Natural killer cell (primary cell): ENCODE measurements around the gene NCS1. TPM values are rescaled to one million over a fixed set of nuclear protein-coding genes. Genes with fewer than 3 reads are reported as not detected.

Experiments
- ATAC-seq, 3 donors: fragments of 150-1000 bp in 2 of 3; fragments of 200-7000 bp in 1 of 3; cut with Tn5 transposase; 1 replicate in 1 of 3; 2 replicates in 2 of 3; pipeline ENCODE4 v1.10.0; 2021; ENCODE audit warnings: mild to moderate bottlenecking in 2 of 3, moderate library complexity in 2 of 3
- DNase-seq, 2 donors: peaks; one replicate each; pipeline versions ENCODE4 v3.0.0 to v3.0.0-alpha.2; 2013 to 2021; ENCODE audit warnings: mixed read lengths in 1 of 2
- H3K27ac ChIP-seq: one replicate; pipeline ENCODE4 v1.5.1; 2013; ENCODE audit warnings: mild to moderate bottlenecking, low read length
- H3K27me3 ChIP-seq: one replicate; pipeline ENCODE4 v1.6.1; 2013; ENCODE audit warnings: low read length; ENCODE audit not compliant: control insufficient read depth, insufficient read depth
- H3K36me3 ChIP-seq: one replicate; pipeline ENCODE4 v1.6.1; 2013; ENCODE audit warnings: low read length; ENCODE audit not compliant: control insufficient read depth, insufficient read depth
- H3K4me1 ChIP-seq: one replicate; pipeline ENCODE4 v1.6.1; 2013; ENCODE audit warnings: low read length; ENCODE audit not compliant: control insufficient read depth, insufficient read depth
- H3K4me3 ChIP-seq: one replicate; pipeline ENCODE4 v1.5.1; 2013; ENCODE audit warnings: low read length
- H3K9me3 ChIP-seq: one replicate; pipeline ENCODE4 v1.6.1; 2013; ENCODE audit warnings: low read length; ENCODE audit not compliant: control insufficient read depth, insufficient read depth
- H3K27ac Mint-ChIP-seq, 2 donors: one replicate each; pipeline ENCODE4 v1.8.0; 2022; ENCODE audit warnings: mild to moderate bottlenecking in 2 of 2, mixed read lengths in 2 of 2, moderate library complexity in 1 of 2
- H3K27me3 Mint-ChIP-seq, 2 donors: one replicate each; pipeline ENCODE4 v1.8.0; 2022; ENCODE audit warnings: low read depth in 2 of 2, mixed read lengths in 2 of 2
- H3K36me3 Mint-ChIP-seq: one replicate; pipeline ENCODE4 v1.8.0; 2022; ENCODE audit warnings: mixed read lengths
- H3K4me1 Mint-ChIP-seq, 2 donors: one replicate each; pipeline ENCODE4 v1.8.0; 2022; ENCODE audit warnings: mixed read lengths in 2 of 2
- H3K4me3 Mint-ChIP-seq: one replicate; pipeline ENCODE4 v1.8.0; 2022; ENCODE audit warnings: mild to moderate bottlenecking, moderate library complexity, mixed read lengths
- H3K9me3 Mint-ChIP-seq, 2 donors: one replicate each; pipeline ENCODE4 v1.8.0; 2022; ENCODE audit warnings: mixed read lengths in 2 of 2
- WGBS: methylation state at CpG from one replicate; pipeline ENCODE4 v1.1.7; 2013; ENCODE audit warnings: missing lambda C conversion rate; ENCODE audit not compliant: insufficient coverage; 5-methylcytosine and 5-hydroxymethylcytosine counted together
- intact Hi-C: fragments of 100-400 bp; cut with micrococcal nuclease; formaldehyde crosslinking; loops from one replicate; pipeline ENCODE4 v1.14.2; 2022
- total RNA-seq, 4 donors: library from RNA; stranded (reverse); fragments of 120-200 nt in 1 of 4; gene quantifications; one replicate each; pipeline versions ENCODE4 v1.2.3 to v1.2.4, GENCODE V29; 2013 to 2022
- TF ChIP-seq, protein P1 (sequence below): fragments of 200-600 bp; IDR thresholded peaks from one replicate; pipeline ENCODE4 v1.8.0; 2022; ENCODE audit warnings: antibody characterized with exemption

Gene NCS1
- total RNA-seq, 3 donors from 2014 or later (not counting 1 experiment from before 2014, with no cell fraction given) = 1.4 to 2.4 (median 1.5) TPM

GRCh38 chr9:130126721-130127433 is 45.3 kb upstream of the NCS1 start:
- Mint-ChIP-seq H3K9me3 (no peaks in the 10 kb centered on the region), H3K27ac (peak overlapping the region; percentile 96 to 100), H3K4me3 (peak overlapping the region; percentile 76), H3K36me3 (no peaks in the 10 kb centered on the region), H3K4me1 (peaks cover 51 to 53% of the 10 kb centered on the region in 2 donors), H3K27me3 (no peaks in the 10 kb centered on the region)
- Histone ChIP-seq H3K27ac (peak overlapping the region; percentile 97), H3K9me3 (no peaks in the 10 kb centered on the region), H3K4me3 (no peak overlapping the region), H3K4me1 (peaks cover 57% of the 10 kb centered on the region), H3K36me3 (peaks cover 8% of the 10 kb centered on the region), H3K27me3 (no peaks in the 10 kb centered on the region)
- WGBS = 16% methylated on average over 2 of the region's 4 CpGs
- TF ChIP-seq, protein P1, sequence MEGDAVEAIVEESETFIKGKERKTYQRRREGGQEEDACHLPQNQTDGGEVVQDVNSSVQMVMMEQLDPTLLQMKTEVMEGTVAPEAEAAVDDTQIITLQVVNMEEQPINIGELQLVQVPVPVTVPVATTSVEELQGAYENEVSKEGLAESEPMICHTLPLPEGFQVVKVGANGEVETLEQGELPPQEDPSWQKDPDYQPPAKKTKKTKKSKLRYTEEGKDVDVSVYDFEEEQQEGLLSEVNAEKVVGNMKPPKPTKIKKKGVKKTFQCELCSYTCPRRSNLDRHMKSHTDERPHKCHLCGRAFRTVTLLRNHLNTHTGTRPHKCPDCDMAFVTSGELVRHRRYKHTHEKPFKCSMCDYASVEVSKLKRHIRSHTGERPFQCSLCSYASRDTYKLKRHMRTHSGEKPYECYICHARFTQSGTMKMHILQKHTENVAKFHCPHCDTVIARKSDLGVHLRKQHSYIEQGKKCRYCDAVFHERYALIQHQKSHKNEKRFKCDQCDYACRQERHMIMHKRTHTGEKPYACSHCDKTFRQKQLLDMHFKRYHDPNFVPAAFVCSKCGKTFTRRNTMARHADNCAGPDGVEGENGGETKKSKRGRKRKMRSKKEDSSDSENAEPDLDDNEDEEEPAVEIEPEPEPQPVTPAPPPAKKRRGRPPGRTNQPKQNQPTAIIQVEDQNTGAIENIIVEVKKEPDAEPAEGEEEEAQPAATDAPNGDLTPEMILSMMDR = no peak
- intact Hi-C loops = loop anchor here (5.0 to 10.0 kb wide), 4 partner anchors 45 to 260 kb away; partner anchors contain the start of gene NCS1
- ATAC-seq = peak in 2 of 3 donors; percentile 14 to 37
- DNase-seq = peak in 1 of 2 donors; percentile 34

GRCh38 chr9:130128251-130128650 is 44.0 kb upstream of the NCS1 start:
- Mint-ChIP-seq H3K4me3 (peak overlapping the region; percentile 91), H3K27me3 (no peaks in the 10 kb centered on the region), H3K9me3 (no peaks in the 10 kb centered on the region), H3K36me3 (no peaks in the 10 kb centered on the region), H3K4me1 (peaks cover 59 to 64% of the 10 kb centered on the region in 2 donors), H3K27ac (peak overlapping the region; percentile 96 to 100)
- Histone ChIP-seq H3K27me3 (no peaks in the 10 kb centered on the region), H3K27ac (peak overlapping the region; percentile 97), H3K4me3 (peak overlapping the region; percentile 1), H3K4me1 (peaks cover 65% of the 10 kb centered on the region), H3K9me3 (no peaks in the 10 kb centered on the region), H3K36me3 (peaks cover 5% of the 10 kb centered on the region)
- ATAC-seq = peak; percentile 63 to 85 (median 80)
- intact Hi-C loops = loop anchor here (1.0 to 10.0 kb wide), 5 partner anchors 21 to 261 kb away; partner anchors contain the start of gene NCS1
- 0% methylated on average over 4 of the region's 6 CpGs for WGBS
- TF ChIP-seq, protein P1 = no peak
- peak; percentile 72 to 91 for DNase-seq

DNA sequence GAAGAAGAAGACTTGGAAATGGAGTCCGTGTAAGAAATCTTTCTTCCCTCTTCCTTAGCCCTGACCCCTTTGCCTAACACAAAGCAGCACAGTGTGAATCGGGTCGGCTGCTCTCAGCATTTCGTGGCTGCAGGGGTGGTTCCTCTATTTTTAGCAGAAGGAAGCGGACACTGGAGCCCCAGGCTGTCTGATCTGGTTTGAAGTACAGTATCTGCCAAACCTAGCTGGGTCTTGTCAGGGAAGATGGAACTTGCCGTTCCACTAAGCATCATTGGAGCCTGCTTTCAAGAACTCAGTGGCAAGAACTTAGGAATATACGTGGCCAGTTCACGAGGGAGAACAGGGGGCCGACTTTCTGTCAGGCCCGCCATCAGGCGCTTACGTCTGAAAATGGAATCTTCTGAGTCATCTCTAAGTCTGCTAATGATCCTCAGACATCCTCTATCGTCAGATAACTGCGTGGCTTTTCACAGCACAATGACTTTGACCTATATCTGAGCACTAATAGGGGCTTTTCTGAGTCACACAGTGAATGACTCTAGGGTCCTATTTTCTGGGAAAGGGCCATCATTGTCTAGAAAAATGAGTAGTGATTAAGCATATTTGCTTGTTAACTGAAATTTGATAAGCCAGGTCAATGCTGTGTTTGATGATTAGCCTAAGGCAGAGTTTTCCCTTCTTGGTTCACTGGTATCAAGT is 43.3 kb upstream of the NCS1 start:
- H3K4me1 Mint-ChIP-seq = peaks cover 64 to 70% of the 10 kb centered on the region in 2 donors
- ATAC-seq (peak; percentile 76 to 88 (median 77)), DNase-seq (peak; percentile 63 to 85)
- WGBS = 2% methylated on average over 14 of the region's 14 CpGs
- no peaks in the 10 kb centered on the region for H3K27me3 Mint-ChIP-seq
- H3K27ac Mint-ChIP-seq = peak overlapping the region; percentile 96 to 100
- Histone ChIP-seq H3K36me3 (peaks cover 7% of the 10 kb centered on the region), H3K27ac (peak overlapping the region; percentile 97), H3K27me3 (no peaks in the 10 kb centered on the region), H3K9me3 (no peaks in the 10 kb centered on the region), H3K4me1 (peaks cover 65% of the 10 kb centered on the region), H3K4me3 (peak overlapping the region; percentile 1)
- H3K9me3 Mint-ChIP-seq = no peaks in the 10 kb centered on the region
- TF ChIP-seq, protein P1 = no peak
- peak overlapping the region; percentile 91 for H3K4me3 Mint-ChIP-seq
- intact Hi-C loops = loop anchor here (1.0 to 10.0 kb wide), 6 partner anchors 22 to 262 kb away; partner anchors contain the start of gene NCS1
- H3K36me3 Mint-ChIP-seq = no peaks in the 10 kb centered on the region
